K562 (cell line): ENCODE measurements around the gene HBM. TPM values are rescaled to one million over a fixed set of nuclear protein-coding genes. Genes with fewer than 3 reads are reported as not detected.

Source experiments
- CBFA2T3 ChIP-seq: fragments of 450-650 bp; IDR thresholded peaks from 2 replicates; pipeline ENCODE4 v1.6.1; 2017
- CLOCK ChIP-seq: fragments of 250-450 bp; sonication (Bioruptor Pico); IDR thresholded peaks from 2 replicates; pipeline ENCODE4 v1.4.0; 2020; ENCODE audit warnings: mild to moderate bottlenecking, moderate library complexity, borderline replicate concordance
- CTCF ChIP-seq, 3 experiments: IDR thresholded peaks in 2 of 3; conservative IDR thresholded peaks in 1 of 3; 2 replicates each; pipeline ENCODE4 v1.5.1; 2011 to 2012; ENCODE audit warnings: low read length in 3 of 3, mild to moderate bottlenecking in 3 of 3, control low read depth in 2 of 3, improper control_type of control experiment in 1 of 3, inconsistent platforms in 1 of 3, low read depth in 1 of 3, mixed read lengths in 1 of 3, moderate library complexity in 1 of 3; ENCODE audit not compliant: insufficient read depth in 2 of 3
- ELF4 ChIP-seq: fragments of 450-650 bp; formaldehyde crosslinking; IDR thresholded peaks from 2 replicates; pipeline ENCODE4 v1.4.0; 2022; ENCODE audit warnings: missing genetic modification characterization
- EP300 ChIP-seq: IDR thresholded peaks from 2 replicates; pipeline ENCODE4 v1.6.1; 2012; ENCODE audit warnings: low read length, improper control_type of control experiment
- FOXP4 ChIP-seq: sonication (generic); formaldehyde crosslinking; IDR thresholded peaks from 2 replicates; pipeline ENCODE4 v1.8.0; 2022; ENCODE audit warnings: mild to moderate bottlenecking, missing genetic modification reagents, borderline replicate concordance
- HLTF ChIP-seq: fragments of 450-650 bp; IDR thresholded peaks from 2 replicates; pipeline ENCODE4 v1.6.1; 2016
- MCM3 ChIP-seq: fragments of 450-650 bp; IDR thresholded peaks from 2 replicates; pipeline ENCODE4 v1.6.1; 2016
- MITF ChIP-seq: IDR thresholded peaks from 2 replicates; pipeline ENCODE4 v1.6.1; 2014; ENCODE audit warnings: antibody characterized with exemption
- NCOR1 ChIP-seq: fragments of 450-650 bp; IDR thresholded peaks from 2 replicates; pipeline ENCODE4 v1.6.1; 2016; ENCODE audit warnings: mild to moderate bottlenecking, moderate library complexity
- POLR2A ChIP-seq: fragments of 450-650 bp; conservative IDR thresholded peaks from 2 replicates; pipeline ENCODE4 v1.6.1; 2016
- POLR2B ChIP-seq: fragments of 450-650 bp; IDR thresholded peaks from 2 replicates; pipeline ENCODE4 v1.6.1; 2018; ENCODE audit warnings: low read depth; ENCODE audit not compliant: partially characterized antibody
- POLR3G ChIP-seq: IDR thresholded peaks from 2 replicates; pipeline ENCODE4 v1.6.1; 2011; ENCODE audit not compliant: insufficient read length, insufficient replicate concordance; ENCODE audit errors: extremely low read depth
- RAD51 ChIP-seq: fragments of 450-650 bp; IDR thresholded peaks from 2 replicates; pipeline ENCODE4 v1.7.1; 2016; ENCODE audit warnings: low read depth, mild to moderate bottlenecking, borderline replicate concordance
- SAFB ChIP-seq: fragments of 200-400 bp; formaldehyde crosslinking; IDR thresholded peaks from 2 replicates; pipeline ENCODE4 v1.6.1; 2017; ENCODE audit warnings: low read depth, low read length, borderline replicate concordance
- SFPQ ChIP-seq: fragments of 200-400 bp; formaldehyde crosslinking; IDR thresholded peaks from 2 replicates; pipeline ENCODE4 v1.6.1; 2017; ENCODE audit warnings: mild to moderate bottlenecking, low read depth, low read length, moderate library complexity
- TARDBP ChIP-seq: fragments of 450-650 bp; IDR thresholded peaks from 2 replicates; pipeline ENCODE4 v1.6.1; 2016
- XRCC5 ChIP-seq: fragments of 200-400 bp; formaldehyde crosslinking; IDR thresholded peaks from 2 replicates; pipeline ENCODE4 v1.6.1; 2017; ENCODE audit warnings: low read depth, mild to moderate bottlenecking, low read length
- ZNF766 ChIP-seq: fragments of 200-800 bp; sonication (Bioruptor generic); conservative IDR thresholded peaks from 2 replicates; pipeline ENCODE4 v1.6.1; 2016; ENCODE audit warnings: missing genetic modification characterization, missing compliant biosample characterization
- polyA plus RNA-seq, 8 experiments: library from polyadenylated mRNA; depleted of rRNA in 4 of 8; stranded (reverse) in 5 of 8; unstranded in 3 of 8; fragments of >200 nt; fragmentation: Nextera tagmentation in 2 of 8; fragmentation: Illumina TruSeq in 1 of 8; extraction: Ambion mirVana in 2 of 8; extraction: Trizol in 1 of 8; gene quantifications; 2 replicates each; pipeline versions ENCODE4 v1.2.1 to v1.2.3, GENCODE V29; 2011 to 2014; ENCODE audit warnings: inconsistent platforms in 1 of 8, missing spikeins in 1 of 8
- total RNA-seq, 7 experiments: library from RNA; depleted of rRNA in 6 of 7; stranded (reverse); fragments of >200 nt in 6 of 7; fragmentation: Illumina TruSeq in 2 of 7; extraction: Trizol in 2 of 7; gene quantifications; 2 replicates each; pipeline versions ENCODE4 v1.2.1 to v1.2.3, GENCODE V29; 2011 to 2021; ENCODE audit warnings: low replicate concordance in 1 of 7

Gene HBM
- total and polyA plus RNA-seq, 9 of the 15 experiments (the other 6 are each of a cell fraction or from before 2014, with no cell fraction given): not detected

- TF ChIP-seq ELF4 (no peak), SAFB (no peak), NCOR1 (peak; percentile 53; the same call in 1 of the 2 replicates), HLTF (no peak), MITF (no peak), CTCF (IDR thresholded peaks at IDR 0.05 in 2 of 3, conservative IDR thresholded peaks at IDR 0.05 in 1 of 3; ENCODE audit: insufficient read depth in 2 of 3, low read depth in 1 of 3, low read length in 3 of 3) (no peak), MCM3 (no peak), POLR2B (no peak), RAD51 (no peak), POLR3G (no peak), POLR2A (peak; percentile 54), CBFA2T3 (peak; percentile 68), ZNF766 (CRISPR knock-in tag) (no peak), SFPQ (no peak), EP300 (peak; percentile 49; the same call in 1 of the 2 replicates), XRCC5 (no peak), FOXP4 (CRISPR knock-in tag) (no peak), CLOCK (CRISPR knock-in tag) (no peak), TARDBP (0 out of 2 replicates have a peak, but pooled peaks have one; percentile 26)
Measured at GRCh38 chr16:177981-178667, 12.3 kb downstream of the HBM start (continued).
